AG08395 (cell line): ENCODE results near the gene PEAK1.

Source experiments
- DNase-seq: peaks from one replicate; pipeline ENCODE4 v3.0.0; 2012; ENCODE audit warnings: mixed read lengths, low spot score

The PEAK1 gene

DNA sequence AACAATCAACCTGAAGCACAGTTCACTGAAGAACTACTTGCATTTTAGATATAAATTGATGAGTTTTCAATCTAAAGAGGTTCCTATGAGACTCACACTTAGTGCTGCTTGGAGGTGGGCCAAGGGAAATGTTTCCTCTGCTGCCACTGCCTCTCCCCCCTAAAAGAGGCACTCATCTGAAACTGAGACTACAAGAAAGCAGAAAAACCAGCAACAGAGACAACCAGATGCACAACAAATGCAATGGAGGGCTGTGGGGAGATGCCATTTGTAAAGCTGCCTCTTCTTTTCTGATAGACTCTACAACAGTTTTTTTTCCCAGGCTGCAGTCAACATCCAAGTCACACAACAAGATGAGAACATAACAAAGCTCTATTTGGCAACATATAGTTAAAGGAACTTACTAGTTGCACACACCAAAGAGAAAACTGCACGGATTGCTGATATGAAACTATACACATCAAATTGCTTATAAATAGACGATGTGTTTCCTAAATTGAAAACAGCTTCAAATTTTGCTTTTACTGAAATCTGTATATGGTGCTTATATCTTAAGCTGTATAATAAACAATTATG, 360.0 kb downstream of the PEAK1 start:
- no peak for DNase-seq

DNA sequence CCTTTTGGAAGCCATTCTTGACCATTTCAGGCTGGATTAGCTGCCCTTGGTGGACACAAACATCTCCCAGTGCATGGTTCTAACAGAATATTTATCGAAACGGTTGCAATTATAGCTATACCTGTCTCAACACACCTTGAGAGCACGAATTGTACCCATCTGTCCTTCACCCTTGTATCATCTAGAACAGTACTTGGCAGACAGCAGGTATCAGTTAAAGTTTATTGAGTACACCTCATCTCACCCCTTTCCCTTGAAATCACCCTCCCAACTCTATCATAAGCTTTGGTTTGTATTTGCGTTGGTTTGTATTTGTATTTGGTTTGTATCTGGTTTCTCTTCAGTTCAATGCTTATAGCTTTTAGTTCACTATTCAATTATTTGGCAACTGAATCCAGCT, 361.4 kb downstream of the PEAK1 start:
- no peak for DNase-seq

DNA sequence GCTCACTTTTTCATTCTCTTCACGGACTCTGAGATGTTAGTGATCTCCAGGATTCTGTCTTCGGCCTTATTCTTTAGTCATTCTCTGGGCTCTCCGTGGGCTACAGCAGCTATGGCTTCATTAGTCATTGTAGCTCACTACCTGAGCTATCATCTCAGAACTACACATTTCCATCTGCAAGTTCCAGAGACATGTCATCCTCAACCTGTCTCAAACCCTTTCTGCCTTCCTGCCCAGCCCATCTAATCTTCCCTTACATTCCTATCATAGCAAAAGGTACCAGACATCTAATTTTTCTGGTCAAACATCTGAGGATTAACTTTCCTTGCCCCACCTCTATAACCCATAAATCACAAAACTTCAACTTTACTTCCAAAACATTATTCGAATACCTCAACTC, 362.2 kb downstream of the PEAK1 start:
- DNase-seq = no peak

DNA sequence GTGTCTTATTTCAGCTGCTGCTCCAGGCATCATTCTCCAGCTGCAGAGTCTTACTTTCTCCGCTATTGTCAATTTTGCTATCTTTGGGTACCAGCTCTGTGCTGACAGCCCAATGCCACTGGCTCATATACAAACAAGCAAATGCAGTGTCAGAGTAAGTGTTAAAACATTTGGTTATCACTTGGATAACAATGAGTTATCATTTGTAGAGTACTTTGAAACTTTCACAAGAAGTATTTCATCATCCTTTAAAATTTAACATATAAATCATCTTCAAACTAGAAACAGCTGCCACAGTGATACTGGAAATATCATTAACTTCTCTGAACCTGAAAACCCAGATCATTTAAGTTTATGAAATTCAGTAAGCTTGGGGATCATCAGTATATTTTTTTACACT, 362.8 kb downstream of the PEAK1 start:
- no peak for DNase-seq

DNA sequence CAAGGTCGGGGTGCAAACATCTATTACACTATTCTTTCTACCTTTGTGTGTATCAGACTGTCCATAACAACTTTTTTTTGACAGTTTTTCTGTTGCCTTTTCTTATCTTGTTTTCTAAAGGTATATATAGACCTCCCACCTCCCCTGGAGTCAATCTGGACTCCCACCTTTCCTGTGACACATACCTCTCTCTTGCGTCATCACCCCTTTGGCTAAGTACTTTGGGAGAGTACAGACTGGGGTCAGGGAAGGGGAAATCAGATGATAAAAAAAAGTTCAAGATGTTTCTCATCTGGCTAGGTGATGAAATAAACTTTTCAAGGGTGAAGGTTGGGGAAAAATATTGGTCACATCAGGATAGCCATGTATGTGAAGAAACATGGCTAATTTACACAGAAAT, 366.2 kb downstream of the PEAK1 start:
- DNase-seq = no peak

DNA sequence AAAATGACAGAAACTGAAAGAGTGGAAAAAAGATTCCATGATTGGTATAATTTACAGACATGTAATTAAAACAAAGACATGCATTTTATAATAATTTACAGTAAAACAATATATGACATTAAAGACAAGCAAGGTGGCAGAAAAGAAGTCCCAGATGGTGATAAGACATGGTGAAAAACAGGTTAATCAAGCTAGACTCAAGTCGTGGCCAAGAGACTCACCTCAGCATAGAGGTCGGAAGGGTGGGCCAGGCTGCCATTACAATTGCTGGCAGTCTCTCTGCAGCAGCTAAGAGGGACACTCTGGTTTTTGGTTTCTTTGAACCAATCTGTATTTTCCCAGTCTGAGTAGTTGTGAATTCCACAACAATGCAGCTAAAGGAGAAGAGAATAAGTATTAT, 367.3 kb downstream of the PEAK1 start:
- DNase-seq = no peak
